Vagina (tissue), 2 donors: ENCODE data around the gene PHLPP2.

Experiments
- CTCF ChIP-seq, 3 experiments: fragments of 450-650 bp in 2 of 3; fragments of 200-600 bp in 1 of 3; sonication (generic) in 1 of 3; IDR thresholded peaks; one replicate each; pipeline ENCODE4 v1.5.1; 2017 to 2019; ENCODE audit warnings: antibody characterized with exemption in 3 of 3, mild to moderate bottlenecking in 2 of 3, moderate library complexity in 2 of 3
- POLR2A ChIP-seq, 2 donors: fragments of 450-650 bp; IDR thresholded peaks; one replicate each; pipeline ENCODE4 v1.6.1; 2017; ENCODE audit warnings: antibody characterized with exemption in 2 of 2, mild to moderate bottlenecking in 2 of 2, moderate library complexity in 2 of 2
- POLR2AphosphoS5 ChIP-seq, 2 donors: sonication (generic); formaldehyde crosslinking; IDR thresholded peaks; one replicate each; pipeline ENCODE4 v1.9.0; 2017; ENCODE audit warnings: antibody characterized with exemption in 2 of 2, mild to moderate bottlenecking in 2 of 2, low read depth in 1 of 2; ENCODE audit not compliant: insufficient read depth in 1 of 2

DNA sequence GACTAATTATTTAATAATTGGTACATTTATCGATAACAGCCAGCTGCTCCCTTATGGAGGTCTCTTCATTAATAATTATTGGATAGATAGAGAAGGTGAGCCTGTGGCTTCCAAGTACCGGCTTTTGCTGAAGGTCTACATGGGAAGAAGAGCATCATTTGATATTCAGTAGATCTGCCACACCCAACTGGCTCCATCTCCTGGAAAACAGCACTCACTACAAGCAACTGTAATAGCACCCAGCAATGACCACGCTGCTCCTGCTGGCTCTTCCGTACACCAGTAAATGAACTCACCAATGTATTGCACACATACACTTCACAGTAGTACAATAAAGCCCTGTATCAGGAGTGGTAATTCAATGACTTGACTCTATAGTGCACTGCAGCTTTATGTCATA is 79.1 kb downstream of the PHLPP2 start:
- no peak for TF ChIP-seq CTCF (IDR thresholded peaks at IDR 0.05)
- TF ChIP-seq POLR2AphosphoS5 (IDR thresholded peaks at IDR 0.05; ENCODE audit: insufficient read depth in 1 of 2, low read depth in 1 of 2) = no peak
- no peak for TF ChIP-seq POLR2A (IDR thresholded peaks at IDR 0.05)
